Stimulated activated CD8-positive, alpha-beta memory T cell treated with anti-CD3 and anti-CD28 coated beads, Interleukin-15, amount 100 ng/mL, for 48 hours (primary cell): ENCODE measurements around the gene ARL1.
"Not testable (repeated sequence)": the region's sequence is repeated elsewhere in the genome, so short reads cannot be mapped to it uniquely, and the experiment has no call there.

ENCODE experiments used
- DNase-seq, 2 donors: peaks; one replicate each; pipeline ENCODE4 v3.0.0-alpha.2; 2020; ENCODE audit warnings: low read depth in 2 of 2

Gene ARL1

DNA sequence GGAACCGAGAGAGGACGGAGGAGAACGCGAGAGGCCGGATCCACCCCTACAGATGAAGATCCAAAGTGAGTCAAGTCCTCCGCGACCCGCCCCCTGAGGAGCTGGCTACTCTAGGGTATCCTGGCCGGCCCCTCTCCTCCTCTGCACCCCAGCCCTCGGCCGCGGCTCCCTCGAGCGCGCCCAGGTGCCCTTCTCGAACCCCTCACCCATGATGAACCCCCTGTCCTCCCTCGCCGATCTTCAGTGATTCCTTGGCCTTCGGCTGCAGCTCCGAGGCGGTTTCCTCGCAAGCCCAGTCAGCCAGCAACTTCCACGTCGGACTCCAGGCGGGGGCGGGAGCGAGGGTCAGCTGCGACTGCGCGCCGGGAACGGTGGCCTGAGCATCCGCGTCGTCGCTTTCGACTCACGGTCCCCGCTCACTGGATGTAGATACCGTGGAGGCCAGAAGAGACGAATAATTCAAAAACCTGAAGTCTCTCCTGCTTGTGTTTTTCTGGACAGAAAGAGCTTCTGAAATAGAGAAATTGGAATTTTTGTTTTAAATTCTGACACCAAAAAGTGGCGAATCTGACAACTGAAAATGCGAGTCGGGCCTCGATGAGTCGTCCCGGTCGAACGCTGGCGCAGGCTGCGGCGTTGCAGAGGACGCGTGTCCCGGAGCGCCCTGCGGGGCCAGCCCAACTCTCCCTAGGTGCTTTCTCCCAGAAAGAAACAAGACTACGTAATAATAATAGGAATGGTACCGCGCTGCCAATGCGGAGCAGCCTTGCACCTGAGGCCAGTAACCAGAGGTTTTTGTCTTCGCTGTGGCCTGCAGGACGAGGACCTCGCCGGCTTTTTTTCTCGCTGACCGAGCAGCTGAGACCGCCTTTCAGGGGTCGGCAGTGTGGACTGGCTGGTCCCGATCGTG, at the start of gene ARL1:
ARL1 (minus strand) TSS at position 337 of the 910 bp plus-strand sequence; CDS start at position 210, 127 bp downstream.
- DNase-seq = peak; percentile 72 to 74

DNA sequence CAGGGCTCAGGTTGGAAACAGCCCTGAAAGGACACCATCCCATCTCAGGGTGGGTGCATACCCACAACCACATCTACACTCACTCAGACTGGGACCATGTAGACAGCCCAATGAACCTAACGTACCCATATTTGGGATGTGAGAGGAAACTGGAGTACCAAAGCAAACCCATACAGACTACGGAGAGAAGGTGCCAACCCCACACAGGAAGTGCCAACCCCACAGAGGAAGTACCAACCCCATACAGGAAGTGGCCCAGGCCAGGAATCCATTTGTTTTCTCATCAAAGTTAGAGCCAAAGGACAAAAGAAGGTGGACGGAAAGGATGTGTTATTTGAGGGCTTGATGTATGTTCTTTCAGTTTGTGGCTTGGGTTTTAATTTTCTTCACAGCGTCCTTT, 48.1 kb upstream of the ARL1 start:
- no peak for DNase-seq

DNA sequence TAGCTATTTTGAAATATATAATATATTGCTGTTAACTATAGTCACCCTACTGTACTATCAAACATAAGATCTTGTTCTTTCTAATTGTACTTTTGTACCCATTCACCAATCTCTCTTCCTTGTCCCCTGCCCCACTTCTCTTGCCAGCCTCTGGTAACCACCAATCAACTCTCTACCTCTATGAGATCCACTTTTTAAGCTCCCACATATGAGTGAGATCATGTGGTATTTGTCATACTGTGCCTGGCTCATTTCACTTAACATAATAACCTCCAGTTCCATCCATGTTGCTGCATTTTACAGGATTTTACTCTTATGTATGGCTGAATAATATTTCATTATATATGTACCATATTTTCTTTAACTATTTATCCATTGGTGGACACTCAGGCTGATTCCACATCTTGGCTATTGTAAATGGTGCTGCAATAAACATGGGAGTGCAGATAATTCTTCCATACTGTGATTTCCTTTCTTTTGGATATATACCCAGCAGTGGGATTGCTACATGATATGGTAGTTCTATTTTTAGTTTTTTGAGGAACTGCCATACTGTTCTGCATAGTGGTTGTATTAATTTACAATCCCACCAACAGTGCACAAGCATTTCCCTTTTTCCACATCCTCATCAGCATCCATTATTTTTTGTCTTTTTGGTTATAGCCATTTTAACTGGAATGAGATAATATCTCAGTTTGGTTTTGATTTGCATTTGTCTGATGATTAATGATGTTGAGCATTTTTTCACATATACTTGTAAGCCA, 34.1 kb upstream of the ARL1 start:
- DNase-seq = no peak

DNA sequence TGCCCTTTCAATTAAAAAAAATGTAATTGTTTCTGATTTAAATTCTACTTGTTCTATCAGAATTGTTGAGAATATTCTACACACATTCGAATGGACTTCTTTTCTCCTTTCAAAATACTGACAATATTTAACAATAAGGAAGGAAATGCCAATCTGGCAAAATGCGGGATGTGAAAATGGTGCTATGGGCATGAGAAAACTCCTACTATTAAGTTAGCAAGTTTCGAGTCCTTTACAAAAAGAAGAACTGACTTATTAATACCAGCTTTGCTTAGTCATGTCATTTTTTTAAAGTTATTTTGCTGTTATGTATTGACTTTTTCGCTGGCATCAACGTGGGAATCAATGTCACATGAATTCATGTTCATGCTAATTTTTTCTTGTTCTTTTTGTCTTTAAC, 31.7 kb upstream of the ARL1 start:
- DNase-seq = no peak

DNA sequence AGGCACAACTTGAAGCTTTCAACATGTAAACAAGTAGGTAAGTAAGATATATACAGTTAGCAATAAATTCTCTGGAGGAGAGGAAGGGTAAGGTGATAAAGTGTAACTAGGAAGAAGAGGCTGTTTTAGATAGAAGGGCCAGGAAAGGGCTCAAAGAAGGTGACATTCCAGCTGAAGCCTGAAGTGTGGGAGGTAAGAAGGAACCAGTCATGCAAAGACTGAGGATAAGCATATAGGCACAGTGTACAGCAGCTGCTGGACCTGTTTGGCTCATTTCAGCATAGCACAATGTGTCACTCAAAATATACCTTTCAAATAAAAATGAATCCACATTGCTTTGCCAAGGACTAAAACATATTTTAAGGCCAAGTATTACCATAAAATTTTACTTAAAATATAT, 28.6 kb upstream of the ARL1 start:
- DNase-seq = no peak

DNA sequence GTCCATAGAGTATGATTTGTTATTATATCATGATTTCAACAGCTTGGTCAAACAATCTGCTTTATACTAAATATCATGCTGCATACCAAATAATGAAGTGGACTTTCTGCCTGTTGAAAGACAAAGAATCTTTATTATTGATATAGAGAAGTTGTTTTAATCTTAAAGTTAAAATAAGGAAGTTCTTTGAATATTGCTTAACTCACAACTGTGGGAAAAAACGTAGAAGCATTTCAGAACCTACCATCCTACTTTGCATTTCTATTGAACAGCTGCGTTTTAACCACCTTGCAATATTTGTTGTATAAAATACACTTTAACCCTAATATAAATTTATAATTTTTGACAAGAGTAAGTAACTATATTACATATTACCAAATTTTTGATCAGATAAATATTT, 22.9 kb upstream of the ARL1 start:
- DNase-seq = no peak

DNA sequence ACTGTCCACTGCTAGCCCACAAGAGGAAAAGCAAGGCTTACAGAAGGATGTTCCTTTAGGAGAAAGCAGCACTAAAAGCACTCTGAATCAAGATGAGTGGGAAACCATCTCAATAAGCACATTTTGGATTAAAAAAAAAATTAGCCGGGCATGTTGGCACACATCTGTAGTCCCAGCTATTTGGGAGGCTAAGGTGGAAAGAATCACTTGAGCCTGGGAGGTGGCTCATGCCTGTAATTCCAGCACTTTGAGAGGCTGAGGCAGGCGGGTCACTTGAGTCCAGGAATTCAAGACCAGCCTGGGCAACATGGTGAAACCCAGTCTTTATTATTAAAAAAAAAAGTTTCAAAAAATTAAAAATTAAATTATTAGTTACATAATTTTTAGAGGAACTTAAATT, 17.0 kb upstream of the ARL1 start:
- no peak for DNase-seq

DNA sequence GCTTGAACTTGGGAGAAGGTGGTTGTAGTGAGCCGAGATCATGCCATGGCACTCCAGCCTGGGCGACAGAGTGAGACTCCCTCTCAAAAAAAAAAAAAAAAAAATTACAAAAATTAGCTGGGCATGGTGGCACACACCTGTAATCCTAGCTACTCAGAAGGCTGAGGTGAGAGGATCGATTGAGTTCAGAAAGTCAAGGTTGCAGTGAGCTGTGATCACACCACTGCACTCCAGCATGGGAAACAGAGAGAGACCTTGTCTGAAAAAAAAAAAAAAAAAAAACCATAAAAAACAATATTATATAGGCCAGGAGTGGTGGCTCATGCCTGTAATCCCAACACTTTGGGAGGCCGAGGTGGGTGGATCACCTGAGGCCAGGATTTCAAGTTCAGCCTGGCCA, 14.5 kb upstream of the ARL1 start:
- DNase-seq = not testable (repeated sequence)

DNA sequence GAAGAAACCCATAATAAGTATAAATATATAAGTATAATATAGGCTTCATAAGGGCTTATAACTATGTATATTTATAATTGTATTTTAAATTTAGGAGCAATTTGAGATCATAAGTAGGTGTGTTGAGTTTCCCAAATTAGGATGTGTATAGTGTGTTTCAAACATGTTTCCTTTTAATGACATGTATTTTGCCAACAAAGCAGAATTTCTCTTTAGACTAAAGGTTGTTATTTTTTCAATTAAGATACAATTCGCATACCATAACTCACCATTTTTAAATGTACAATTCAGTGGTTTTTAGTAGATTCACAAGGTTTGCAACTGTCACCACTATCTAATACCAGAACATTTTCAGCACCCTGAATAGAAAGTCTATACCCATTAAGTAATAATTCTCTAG, 7.7 kb upstream of the ARL1 start:
- DNase-seq = no peak

DNA sequence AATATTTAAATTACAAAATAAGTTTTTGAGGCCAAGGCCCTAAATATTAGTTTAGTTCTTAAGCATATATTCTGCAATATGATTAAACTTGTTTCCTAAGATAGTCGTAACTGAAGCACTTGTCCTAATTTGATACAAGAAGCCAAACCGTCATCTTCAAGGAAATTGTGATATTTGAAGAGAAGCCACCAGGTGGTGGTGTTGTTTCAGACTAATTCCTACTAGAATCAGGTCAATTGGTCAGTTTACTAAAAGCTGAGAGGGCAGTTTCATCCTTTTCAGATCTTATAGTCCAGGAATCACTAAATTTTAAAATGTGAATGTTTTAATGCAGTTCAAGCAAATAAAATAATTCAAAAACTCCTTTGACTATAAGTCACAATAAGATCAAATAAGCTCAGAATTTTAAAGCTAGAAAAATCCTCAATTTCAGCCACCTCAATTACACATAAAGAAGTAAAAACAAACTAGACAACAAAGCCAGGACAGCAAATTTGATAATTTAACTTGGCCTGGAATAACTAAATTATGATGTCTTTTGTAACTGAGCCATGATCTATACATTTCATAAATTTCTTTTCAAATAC, 7.1 kb upstream of the ARL1 start:
- DNase-seq = no peak

DNA sequence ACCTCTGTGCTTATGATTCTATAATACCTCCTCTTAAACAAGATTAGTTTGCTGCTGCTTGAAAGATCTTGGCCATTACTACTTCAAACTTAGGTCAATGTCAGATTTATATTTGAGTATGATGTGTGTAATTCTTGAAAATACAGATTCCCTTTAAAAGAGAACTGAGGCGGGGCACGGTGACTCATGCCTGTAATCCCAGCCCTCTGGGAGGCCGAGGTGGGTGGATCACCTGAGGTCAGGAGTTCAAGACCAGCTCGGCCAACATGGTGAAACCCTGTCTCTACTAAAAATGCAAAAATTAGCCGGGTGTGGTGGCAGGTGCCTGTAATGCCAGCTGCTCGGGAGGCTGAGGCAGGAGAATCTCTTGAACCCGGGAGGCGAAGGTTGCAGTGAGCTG, 2.6 kb upstream of the ARL1 start:
- DNase-seq = not testable (repeated sequence)

DNA sequence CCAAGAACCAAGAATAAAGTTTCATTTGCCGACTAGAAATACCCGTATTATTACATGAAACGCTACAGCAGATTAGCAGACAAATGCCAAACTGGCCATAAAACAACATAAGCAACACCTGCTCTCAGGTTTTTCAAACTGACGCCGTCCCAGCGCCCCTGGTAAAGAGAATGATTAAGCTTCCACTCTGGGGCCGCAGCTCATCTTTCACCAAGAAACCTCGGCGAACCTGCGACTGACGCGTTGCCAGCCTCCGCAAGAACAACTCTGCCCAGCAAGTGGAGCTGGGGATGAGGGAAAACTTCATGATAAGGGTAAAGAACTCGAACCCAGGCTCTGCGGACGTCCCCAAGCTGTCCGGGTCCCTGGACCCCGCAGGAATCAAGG, 530 bp downstream of the ARL1 start:
- no peak for DNase-seq

DNA sequence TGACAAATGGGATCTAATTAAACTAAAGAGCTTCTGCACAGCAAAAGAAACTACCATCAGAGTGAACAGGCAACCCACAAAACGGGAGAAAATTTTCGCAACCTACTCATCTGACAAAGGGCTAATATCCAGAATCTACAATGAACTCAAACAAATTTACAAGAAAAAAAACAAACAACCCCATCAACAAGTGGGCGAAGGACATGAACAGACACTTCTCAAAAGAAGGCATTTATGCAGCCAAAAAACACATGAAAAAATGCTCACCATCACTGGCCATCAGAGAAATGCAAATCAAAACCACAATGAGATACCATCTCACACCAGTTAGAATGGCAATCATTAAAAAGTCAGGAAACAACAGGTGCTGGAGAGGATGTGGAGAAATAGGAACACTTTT, 16.4 kb downstream of the ARL1 start:
- DNase-seq = not testable (repeated sequence)

DNA sequence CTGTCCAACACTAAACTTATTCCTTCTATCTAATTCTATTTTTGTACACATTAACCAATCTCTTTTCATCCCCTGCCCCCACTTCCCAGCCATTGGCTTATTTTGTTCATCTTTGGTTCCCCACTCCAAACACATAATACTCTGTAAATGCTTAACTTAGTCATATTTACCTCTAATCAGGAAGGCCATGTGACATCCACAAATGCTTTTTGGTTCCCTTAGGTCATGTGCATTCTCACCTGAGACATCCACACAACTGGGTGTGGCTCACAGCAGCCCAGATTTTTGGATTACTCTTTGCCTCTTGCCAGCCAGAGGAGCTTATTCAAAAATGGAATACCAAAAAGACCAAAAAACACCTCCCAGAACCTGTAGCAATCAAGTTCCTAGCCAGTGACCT, 28.4 kb downstream of the ARL1 start:
- DNase-seq = no peak

DNA sequence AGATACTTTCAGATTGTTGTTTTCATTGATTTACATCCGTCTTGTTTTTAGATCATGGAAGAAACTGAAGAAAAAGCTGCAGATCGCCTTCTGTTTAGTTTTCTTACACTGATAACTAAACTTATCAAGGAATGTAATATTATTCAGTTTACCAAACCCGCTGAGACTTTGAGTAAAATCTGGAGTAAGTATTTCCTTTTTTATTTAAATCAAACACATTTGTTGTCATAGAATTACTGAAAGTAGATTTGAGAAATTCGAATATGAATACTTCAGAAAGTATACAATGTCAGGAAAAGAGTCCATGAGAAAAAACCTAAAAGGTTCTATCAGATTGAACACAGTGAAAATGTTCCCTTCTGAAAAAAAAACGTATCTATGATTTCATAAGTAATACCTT, 32.0 kb downstream of the ARL1 start:
- no peak for DNase-seq

DNA sequence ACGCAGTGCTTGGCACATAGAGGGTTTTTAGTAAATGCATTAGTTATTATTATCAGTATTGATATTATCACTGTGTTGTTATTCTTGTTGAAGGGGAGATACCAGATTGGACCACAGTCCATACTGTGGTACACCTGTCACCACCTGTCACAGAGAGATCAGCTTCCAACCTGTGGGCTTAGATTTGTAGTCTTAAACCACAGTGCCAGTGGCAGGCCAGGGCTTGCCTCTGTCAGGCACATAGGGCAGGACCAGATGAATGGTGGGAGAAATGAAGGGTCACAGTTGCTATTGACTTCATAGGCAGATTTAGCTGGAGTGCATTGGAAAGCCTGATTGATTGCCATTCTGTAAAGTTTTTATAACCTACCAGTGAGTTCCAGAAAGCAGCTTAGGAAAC, 35.1 kb downstream of the ARL1 start:
- no peak for DNase-seq

DNA sequence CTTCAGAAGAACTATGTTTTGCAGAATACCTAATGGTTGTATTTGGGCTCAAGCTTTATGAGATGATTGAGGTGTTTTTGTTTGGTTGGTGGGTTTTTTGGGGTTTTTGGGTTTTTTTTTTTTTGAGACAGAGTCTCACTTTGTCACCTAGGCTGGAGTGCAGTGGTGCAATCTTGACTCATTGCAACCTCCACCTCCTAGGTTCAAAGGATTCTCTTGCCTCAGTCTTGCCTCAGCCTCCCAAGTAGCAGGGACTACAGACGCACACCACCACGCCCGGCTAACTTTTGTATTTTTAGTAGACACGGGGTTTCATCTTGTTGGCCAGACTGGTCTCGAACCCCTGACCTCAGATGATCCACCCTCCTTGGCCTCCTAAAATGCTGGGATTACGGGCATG, 39.6 kb downstream of the ARL1 start:
- DNase-seq = no peak

DNA sequence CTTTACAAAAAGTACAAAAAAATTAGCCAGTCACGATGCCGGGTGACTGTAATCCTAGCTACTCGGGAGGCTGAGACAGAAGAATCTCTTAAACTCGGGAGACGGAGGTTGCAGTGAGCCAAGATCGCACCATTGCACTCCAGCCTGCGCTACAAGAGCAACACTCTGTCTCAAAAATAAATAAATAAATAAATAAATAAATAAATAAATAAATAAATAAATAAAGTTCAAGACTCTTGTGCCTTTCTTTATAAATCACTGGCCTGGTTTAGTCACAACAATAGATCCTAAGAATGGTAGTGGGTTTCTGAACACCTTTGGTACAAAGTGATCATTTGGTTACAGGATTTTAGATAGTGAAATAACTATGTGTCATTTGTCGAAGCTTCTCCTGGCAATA, 46.1 kb downstream of the ARL1 start:
- no peak for DNase-seq

DNA sequence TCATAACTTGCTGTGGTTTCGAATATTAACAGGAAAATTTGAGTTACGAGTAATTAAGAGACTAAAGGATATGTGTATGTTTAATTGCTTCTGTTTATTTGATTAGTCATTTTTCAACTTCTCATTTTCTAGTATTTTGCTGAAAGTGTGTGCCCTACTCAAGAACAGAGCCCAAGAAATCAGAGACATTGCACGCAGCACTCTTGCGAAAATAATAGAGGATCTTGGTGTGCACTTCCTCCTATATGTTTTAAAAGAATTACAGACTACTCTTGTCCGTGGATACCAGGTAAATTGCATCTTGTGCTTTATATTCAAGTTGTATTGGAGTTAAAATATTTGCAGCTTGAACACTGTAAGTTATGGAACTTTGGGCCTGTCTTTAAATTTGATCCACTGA, 50.8 kb downstream of the ARL1 start:
- no peak for DNase-seq

DNA sequence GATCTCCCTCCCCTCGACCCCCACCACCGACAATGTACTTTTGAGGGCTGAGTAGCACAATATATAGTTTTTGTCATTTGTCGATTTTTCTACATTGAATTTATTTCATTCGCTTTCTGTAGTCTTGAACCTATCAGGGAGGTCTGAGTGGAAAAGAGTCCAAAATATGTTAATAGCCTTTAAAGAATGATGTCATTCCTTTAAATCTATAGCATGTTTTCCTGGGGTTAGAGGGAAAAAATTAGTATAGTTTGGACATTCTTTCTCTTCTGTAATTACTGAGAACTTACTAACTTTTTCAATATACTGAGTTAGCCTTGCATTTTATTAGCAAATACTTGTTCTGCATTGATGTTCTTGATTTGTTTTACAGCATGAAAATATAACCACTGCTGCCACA, 55.9 kb downstream of the ARL1 start:
- no peak for DNase-seq

DNA sequence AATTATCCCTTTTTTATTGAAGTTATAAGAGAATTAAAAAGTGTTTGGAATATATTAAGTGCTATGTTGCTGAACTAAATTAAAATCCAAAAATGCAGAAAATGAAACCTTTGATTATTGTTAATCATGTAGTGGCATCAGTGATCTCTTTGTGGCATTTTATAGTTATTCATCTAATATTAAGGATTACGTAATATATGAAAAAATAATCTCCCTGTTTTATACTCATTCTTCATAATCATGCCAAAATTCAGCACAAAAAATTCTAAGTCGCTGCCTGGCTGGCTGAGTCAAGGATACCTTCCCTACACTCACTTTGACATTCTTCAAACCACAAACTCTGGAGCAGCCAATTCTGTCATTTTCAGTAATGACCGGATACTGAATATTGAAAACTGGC, 63.7 kb downstream of the ARL1 start:
- no peak for DNase-seq
